Measurements from ENCODE around the gene NECAB3.
"Not testable (repeated sequence)": the region's sequence is repeated elsewhere in the genome, so short reads cannot be mapped to it uniquely, and the experiment has no call there.

Gene NECAB3

DNA sequence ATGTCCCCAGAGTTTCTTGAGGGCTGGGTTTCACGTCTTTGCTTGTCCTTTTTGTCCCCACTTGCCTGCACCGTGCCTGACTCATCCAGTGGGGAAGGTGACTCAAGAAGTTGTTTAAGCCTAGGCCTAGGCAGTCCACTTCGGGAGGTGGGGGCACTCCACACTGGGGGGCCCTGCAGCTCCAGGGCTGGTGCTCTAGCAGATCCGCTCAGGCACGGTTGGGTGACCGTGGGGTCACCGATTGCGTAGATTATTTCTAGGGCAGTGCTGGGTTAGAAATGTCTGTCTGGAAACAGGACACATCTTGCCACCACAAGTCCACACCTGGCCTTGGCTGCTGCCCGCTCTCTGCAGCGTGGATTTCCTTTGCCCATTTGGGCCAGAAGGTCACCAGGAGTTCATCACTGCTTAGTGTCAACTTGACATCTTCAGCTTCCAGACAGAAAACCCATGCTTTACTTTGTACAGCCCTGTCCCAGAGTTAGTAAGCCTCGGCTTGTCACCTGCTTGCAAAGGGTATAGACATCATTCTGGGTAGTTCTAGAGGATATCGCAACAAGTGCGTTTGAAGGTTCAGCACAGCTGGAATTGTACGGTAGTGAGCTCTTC, 25.7 kb downstream of the NECAB3 start:
- no peak for DNase-seq

DNA sequence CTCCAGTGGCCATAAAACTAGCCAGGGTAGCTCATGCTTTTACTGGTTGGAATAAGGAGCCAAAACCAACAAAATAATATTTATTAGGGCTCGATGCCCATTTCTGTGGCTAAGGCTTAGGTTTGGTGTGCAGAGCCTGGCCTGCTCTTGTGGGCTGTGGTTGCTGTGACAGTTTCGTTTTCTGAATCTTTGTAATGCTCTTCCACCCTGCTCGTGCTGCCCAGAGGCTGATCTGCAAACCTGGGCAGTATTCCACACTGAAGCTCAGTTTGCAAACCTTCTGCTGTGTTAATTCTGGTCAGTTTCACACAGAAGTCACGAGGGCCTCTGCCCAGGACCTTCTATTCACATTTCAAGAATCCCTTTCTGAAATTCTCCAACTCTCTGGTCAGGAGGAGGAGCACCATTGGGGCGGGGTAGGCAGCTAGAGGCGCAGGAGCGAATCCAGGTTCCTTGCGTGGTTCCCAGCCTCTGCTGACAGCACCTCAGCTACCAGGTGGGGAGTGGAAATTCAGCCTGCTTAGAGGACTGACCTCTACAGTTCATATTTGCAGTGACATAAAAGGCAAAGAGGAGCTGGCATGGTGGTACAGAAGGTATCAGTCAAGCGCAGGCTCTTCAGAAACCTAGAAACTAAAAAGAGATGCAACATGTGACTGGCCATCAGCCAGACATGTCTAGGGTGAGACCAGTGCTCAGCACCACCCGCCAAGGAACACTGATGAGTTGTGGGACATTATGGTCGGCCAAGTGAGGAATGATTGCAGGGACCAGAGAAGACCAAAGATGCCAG, 26.4 kb downstream of the NECAB3 start:
- DNase-seq = no peak

- DNase-seq = not testable (repeated sequence)
These were observed 27.1 kb downstream of the NECAB3 start for GRCh38 chr20:33646959-33647602.

GRCh38 chr20:33646191-33646590, 28.0 kb downstream of the NECAB3 start:
- DNase-seq = no peak

DNA sequence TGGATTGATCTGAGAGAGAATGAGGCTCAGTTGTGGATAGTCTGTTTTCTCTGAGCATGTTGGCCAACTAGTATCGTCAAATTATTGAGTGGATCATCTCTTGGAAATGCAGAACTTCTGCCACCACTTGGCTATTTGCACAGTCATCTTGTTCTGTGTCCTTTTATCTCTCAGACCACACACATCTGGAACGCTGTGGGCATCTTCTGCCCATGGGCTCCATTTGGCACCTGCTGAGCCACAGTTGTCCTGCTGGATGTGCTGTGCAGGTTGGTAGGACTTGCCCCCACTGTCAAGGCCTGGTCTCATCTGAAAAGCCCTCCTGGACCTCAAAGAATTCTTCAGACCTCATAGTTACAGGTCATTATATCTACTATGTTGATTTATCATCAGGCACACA, 28.8 kb downstream of the NECAB3 start:
- no peak for DNase-seq

GRCh38 chr20:33645072-33645358, 29.2 kb downstream of the NECAB3 start:
- DNase-seq = no peak

- DNase-seq = no peak
These were observed 29.7 kb downstream of the NECAB3 start for GRCh38 chr20:33644313-33645071.

DNA sequence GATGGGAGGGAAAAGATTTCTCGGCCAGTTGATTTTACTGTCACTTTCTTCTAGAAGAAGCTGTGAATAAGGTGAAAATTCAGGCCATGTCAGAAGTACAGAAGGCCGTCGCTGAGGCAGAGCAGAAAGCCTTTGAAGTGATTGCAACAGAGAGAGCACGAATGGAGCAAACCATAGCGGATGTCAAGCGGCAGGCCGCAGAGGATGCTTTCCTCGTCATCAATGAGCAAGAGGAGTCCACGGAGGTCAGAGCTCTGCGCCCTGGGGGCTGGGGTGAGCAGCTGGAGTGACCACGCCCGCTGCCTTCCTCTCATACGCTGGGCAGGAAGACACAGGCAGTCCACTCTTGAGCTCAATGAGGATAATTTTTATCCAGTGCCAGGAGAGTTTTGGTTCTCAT, 33.9 kb downstream of the NECAB3 start:
- DNase-seq = no peak

- DNase-seq = no peak
These were observed 37.5 kb downstream of the NECAB3 start for GRCh38 chr20:33636776-33637175.

GRCh38 chr20:33635341-33635740, 38.9 kb downstream of the NECAB3 start:
- DNase-seq = no peak

DNA sequence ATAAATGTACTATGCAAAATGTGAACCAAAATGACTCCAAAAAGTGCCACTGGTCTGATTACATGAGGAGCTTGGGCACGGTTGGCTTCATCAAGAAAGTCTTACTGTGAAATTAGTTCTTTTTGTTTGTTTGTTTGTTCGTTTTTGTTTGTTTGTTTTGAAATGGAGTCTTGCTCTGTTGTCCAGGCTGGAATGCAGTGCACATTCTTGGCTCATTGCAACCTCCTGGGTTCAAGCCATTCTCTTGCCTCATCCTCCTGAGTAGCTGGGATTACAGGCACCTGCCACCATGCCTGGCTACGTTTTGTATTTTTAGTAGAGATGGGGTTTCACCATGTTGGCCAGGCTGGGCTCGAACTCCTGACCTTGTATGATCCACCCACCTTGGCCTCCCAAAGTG, 42.3 kb downstream of the NECAB3 start:
- DNase-seq = not testable (repeated sequence)

DNA sequence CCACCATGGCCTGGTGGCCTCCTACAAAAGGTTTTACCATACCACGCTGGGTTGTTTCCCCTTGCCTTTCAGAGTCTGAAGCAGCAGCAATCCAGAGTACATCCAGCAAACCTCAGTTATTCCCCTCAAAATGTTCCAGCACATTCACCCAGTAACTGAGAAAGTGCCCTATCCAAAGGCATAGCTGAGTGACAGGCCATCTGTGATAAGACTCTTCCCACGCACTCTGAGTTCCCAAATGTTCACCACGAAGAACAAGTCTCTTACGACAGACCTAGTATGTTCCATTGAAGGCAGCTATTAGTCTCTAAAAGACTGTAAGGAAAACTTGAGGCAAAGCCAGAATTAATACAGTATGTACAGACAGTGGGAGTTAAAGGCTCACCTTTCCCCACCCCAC, 43.7 kb downstream of the NECAB3 start:
- DNase-seq = no peak

GRCh38 chr20:33629979-33630378, 44.2 kb downstream of the NECAB3 start:
- no peak for DNase-seq

DNA sequence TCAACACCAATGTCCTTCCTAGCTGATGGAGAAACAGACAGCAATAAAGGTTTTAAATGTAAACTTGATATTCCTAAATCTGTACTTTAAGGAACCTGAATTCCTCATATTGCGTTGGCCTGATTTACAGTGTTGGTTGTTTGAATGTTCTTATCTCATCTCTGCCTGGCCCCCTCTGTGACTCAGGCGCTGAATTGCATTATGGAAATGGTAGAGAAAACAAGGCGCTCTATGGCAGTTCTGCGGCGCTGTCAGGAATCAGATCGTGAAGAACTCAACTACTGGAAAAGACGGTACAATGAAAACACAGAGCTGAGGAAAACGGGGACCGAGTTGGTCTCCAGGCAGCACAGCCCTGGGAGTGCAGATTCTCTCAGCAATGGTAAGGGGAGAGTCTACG, 44.7 kb downstream of the NECAB3 start:
- no peak for DNase-seq

DNA sequence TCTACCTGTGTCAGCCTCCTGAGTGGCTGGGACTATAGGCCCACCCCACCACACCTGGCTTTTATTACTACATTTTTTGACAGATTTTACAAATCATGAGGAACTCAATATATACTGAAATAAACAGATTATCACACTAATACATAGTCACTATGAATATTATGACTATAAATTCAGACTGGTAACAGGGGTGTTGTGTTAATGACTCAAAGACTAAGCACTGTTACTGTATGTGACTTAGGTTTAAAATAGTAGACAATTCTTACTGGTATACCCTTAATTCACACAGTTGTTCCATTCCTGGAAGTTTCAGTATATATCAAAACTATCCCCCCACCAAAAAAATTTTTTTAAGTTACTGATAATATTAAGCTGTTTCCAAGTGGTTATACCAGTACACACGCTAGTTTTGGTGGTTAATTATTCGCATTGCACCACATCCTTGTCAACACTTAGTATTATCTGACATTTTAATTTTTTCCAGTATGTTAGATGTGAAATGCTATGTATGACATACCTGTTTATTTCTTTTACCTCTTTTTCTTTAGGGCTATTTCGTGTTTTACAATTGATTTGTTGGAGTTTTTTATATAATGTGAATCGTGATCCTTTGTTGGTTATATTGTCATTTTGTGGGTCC, 46.5 kb downstream of the NECAB3 start:
- DNase-seq = no peak

- no peak for DNase-seq
These were observed 48.0 kb downstream of the NECAB3 start for GRCh38 chr20:33626190-33626589.

GRCh38 chr20:33624399-33624798, 49.8 kb downstream of the NECAB3 start:
- no peak for DNase-seq

DNA sequence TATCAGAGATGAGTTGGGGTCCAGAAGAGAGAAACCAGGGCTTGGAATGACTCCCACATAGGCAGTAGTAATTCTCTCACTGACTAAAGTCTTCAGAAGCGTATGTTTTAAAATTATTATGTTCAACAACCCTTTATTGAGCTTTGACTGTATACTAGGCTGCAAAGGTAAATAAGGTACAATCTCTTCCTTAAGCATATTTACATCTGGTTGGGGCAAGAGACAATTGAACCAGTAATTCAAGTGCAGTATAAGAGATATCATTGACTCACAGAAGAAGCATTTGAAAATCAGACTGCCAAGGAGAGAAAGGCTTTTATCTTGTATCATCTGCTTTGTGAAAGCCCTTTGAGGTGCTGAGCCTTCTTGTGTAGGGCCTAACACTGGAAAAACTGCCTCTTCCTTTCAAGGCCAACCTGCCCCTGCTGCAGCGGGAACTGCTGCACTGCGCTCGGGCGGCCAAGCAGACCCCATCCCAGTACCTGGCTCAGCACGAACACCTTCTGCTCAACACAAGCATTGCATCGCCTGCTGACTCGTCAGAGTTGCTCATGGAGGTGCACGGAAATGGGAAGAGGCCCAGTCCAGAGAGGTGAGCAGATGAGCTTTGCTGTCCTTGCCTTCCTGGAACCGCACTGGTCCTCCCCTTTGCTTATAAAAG, 51.4 kb downstream of the NECAB3 start:
- DNase-seq = no peak

DNA sequence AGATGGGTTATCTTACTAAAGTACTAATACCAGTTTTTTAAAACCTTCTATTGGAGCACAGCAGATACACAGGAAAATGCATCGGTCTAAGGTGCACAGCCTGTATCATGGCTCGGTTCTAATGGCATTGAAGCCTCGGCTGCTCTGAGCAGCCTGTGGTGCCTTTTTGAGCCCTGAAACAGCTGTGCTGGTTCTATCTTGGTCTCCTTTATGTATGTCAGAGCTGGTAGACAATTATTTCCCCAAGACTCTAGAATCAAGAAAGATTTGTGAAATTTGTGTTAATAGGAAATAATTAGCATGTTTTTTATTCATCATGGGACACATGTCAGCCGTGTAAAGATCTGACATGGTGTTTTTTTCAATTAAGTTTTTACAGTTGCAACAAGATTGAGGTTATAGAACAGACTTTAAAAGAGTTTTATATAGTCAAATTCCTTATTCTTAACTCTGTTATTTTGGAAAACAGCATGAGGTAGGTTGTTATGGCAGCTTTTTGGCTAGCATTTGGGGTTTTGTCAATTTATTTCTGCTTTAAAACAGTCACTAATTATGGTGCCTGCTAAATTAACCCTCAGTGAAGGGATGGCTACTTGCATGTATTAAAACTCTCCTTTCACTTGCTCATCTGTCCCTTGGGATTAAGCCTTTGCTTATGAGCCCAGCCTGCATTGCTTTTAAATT, 52.4 kb downstream of the NECAB3 start:
- DNase-seq = no peak

- no peak for DNase-seq
These were observed 62.2 kb downstream of the NECAB3 start for GRCh38 chr20:33612001-33612400.

GRCh38 chr20:33611106-33611505, 63.1 kb downstream of the NECAB3 start:
- no peak for DNase-seq

GRCh38 chr20:33609504-33609903, 64.7 kb downstream of the NECAB3 start:
- DNase-seq = no peak
